Panc1 (cell line): Measurements from ENCODE around the gene SLC35E2B.

Source experiments
- CTCF ChIP-seq: fragments of 450-650 bp; IDR thresholded peaks from 2 replicates; pipeline ENCODE4 v1.5.1; 2017; ENCODE audit warnings: mild to moderate bottlenecking
- POLR2AphosphoS5 ChIP-seq: IDR thresholded peaks from 2 replicates; pipeline ENCODE4 v1.6.1; 2012; ENCODE audit warnings: mild to moderate bottlenecking, low read depth, low read length, moderate library complexity
- REST ChIP-seq, 2 experiments: IDR thresholded peaks; 2 replicates each; pipeline ENCODE4 v1.6.1; 2011 to 2012; ENCODE audit warnings: low read depth in 2 of 2, control low read depth in 1 of 2, low read length in 1 of 2, mild to moderate bottlenecking in 1 of 2, moderate library complexity in 1 of 2; ENCODE audit not compliant: insufficient read depth in 1 of 2

DNA sequence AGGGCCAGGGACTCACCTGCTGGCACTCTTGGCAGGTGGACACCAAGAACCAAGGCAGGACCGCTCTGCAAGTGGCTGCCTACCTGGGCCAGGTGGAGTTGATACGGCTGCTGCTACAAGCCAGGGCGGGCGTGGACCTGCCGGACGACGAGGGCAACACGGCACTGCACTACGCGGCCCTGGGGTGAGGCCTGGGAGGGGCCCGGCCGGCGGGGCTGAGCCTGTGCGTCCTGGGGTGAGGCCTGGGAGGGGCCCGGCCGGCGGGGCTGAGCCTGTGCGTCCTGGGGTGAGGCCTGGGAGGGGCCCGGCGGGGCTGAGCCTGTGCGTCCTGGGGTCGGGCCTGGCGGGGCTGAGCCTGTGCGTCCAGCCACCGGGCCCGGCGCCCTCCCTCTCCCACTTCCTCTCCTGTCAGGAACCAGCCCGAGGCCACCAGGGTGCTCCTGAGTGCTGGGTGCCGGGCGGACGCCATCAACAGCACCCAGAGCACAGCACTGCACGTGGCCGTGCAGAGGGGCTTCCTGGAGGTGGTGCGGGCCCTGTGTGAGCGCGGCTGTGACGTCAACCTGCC, 65.2 kb downstream of the SLC35E2B start:
- TF ChIP-seq CTCF (no peak), POLR2AphosphoS5 (no peak), REST (IDR thresholded peaks at IDR 0.05; ENCODE audit: insufficient read depth in 1 of 2, low read depth in 2 of 2, low read length in 1 of 2) (no peak)
